HG03520 (cell line): ENCODE measurements around the gene BIN1.

Experiments used
- ATAC-seq: cut with Tn5 transposase; IDR thresholded peaks from one replicate; pipeline ENCODE4 v1.9.1; 2021; ENCODE audit warnings: mild to moderate bottlenecking, moderate library complexity; ENCODE audit not compliant: unreplicated experiment

The BIN1 gene

GRCh38 chr2:127059559-127059958, 47.4 kb downstream of the BIN1 start:
- no peak for ATAC-seq

GRCh38 chr2:127058954-127059252, 48.1 kb downstream of the BIN1 start:
- ATAC-seq = no peak

GRCh38 chr2:127058246-127058953, 48.6 kb downstream of the BIN1 start:
- ATAC-seq = no peak

- ATAC-seq = no peak
Measured at GRCh38 chr2:127057371-127058245, 49.3 kb downstream of the BIN1 start.

GRCh38 chr2:127056631-127057370, 50.2 kb downstream of the BIN1 start:
- no peak for ATAC-seq

- ATAC-seq = no peak
Measured at GRCh38 chr2:127056086-127056485, 50.9 kb downstream of the BIN1 start.

- ATAC-seq = no peak
Measured at GRCh38 chr2:127055786-127056076, 51.2 kb downstream of the BIN1 start.

GRCh38 chr2:127054996-127055785, 51.8 kb downstream of the BIN1 start:
- no peak for ATAC-seq

- no peak for ATAC-seq
Measured at GRCh38 chr2:127054604-127054930, 52.4 kb downstream of the BIN1 start.

GRCh38 chr2:127053731-127054603, 53.0 kb downstream of the BIN1 start:
- no peak for ATAC-seq

GRCh38 chr2:127052771-127053691, 53.9 kb downstream of the BIN1 start:
- ATAC-seq = no peak

- ATAC-seq = no peak
Measured at GRCh38 chr2:127052057-127052770, 54.7 kb downstream of the BIN1 start.

GRCh38 chr2:127051116-127052056, 55.6 kb downstream of the BIN1 start:
- no peak for ATAC-seq

GRCh38 chr2:127050803-127051115, 56.2 kb downstream of the BIN1 start:
- no peak for ATAC-seq

- ATAC-seq = no peak
Measured at GRCh38 chr2:127049927-127050802, 56.8 kb downstream of the BIN1 start.

GRCh38 chr2:127048969-127049897, 57.7 kb downstream of the BIN1 start:
- ATAC-seq = no peak
